Melanocyte of skin (primary cell): Measurements from ENCODE around the gene GOLGA6L24. TPM values are rescaled to one million over a fixed set of nuclear protein-coding genes. Genes with fewer than 3 reads are reported as not detected.

Experiments
- small RNA-seq, 2 donors: library from RNA; depleted of rRNA; stranded (forward); fragments of <200 nt; gene quantifications; one replicate each; pipeline ENCODE3, GENCODE V24; 2012
- total RNA-seq, 2 donors: library from RNA; depleted of rRNA; stranded (reverse); fragments of >200 nt; gene quantifications; 2 replicates each; pipeline ENCODE4 v1.2.3, GENCODE V29; 2012

Gene GOLGA6L24
- not detected for total RNA-seq

DNA sequence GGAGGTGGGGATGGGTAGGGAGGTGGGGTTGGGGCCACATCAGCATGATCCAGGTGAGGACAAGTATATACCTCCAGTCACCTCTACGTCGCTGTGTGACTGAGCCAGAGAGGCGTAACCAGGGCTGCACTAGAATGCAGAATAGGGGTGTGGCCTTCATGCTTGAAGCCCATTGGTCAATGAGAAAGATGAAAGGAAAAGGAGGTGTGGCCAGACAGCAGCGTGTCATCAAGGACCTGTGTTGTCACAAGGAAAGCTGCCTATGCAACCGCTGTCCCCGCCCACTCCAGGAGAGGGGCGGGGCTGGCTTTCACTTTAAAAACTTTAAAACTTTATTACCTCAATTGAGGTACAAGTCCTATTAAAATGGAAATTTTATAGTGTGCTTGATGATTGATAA is at the start of gene GOLGA6L24:
TSS of gene GOLGA6L24 (minus strand) at position 101 of the 400 bp plus-strand sequence. CDS start at position 40, 61 bp downstream.

DNA sequence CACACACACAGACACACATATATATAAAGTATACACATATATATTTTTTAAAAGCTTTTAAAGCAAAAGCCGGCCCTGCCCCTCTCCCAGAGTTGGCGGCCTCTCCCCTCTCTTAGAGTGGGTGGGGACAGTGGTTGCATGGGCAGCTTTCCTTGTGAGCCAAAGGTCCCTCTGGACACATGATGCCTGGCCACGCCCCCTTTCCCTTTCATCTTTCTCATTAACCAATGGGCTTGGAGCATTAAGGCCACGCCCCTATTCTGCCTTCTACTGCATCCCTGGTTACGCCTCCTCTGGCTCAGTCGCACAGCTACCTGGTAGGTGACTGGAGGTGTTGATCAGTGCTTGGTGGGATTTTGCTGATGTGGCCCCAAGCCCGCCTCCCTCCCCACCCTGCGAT is 20.5 kb upstream of the GOLGA6L24 start, which contains the start of gene GOLGA8F:
TSS of gene GOLGA8F (plus strand) at position 301 of the 400 bp plus-strand sequence. CDS start at position 399, 98 bp downstream.

GRCh38 chr15:28322129-28322588 is 35.7 kb downstream of the GOLGA6L24 start, which contains the start of gene HERC2:
HERC2 (minus strand) TSS chr15:28322179; CDS start chr15:28321433, 746 bp downstream.

Small RNA genes lying within 50 kb of the gene (small RNA-seq; reads per million reads assigned to genes)
- gene AC091304.5 (0 reads per million in 2 donors), gene RN7SL238P (0 reads per million in 2 donors)

Other genes with a start within 250 kb of the GOLGA6L24 start
- 10 to 100 TPM; 86.3 to 93.9 TPM for gene HERC2, start 35.9 kb downstream of the GOLGA6L24 start, total RNA-seq
- not detected for gene GOLGA8F, start 20.6 kb upstream of the GOLGA6L24 start, total RNA-seq
- not detected for gene GOLGA8G, start 174.9 kb upstream of the GOLGA6L24 start, total RNA-seq
- gene GOLGA6L25, start 195.5 kb upstream of the GOLGA6L24 start, total RNA-seq, result not detected